AG09319 (cell line): ENCODE results near the gene CRIP1.

Source experiments
- DNase-seq: peaks from one replicate; pipeline ENCODE4 v3.0.0-alpha.2; 2010; ENCODE audit warnings: low read depth; ENCODE audit errors: extremely low read depth
- CTCF ChIP-seq: IDR thresholded peaks from 2 replicates; pipeline ENCODE4 v1.5.1; 2011; ENCODE audit warnings: low read depth, mild to moderate bottlenecking, inconsistent platforms, low read length, moderate library complexity

CRIP1 gene

GRCh38 chr14:105525326-105525725, 38.6 kb downstream of the CRIP1 start:
- no peak for DNase-seq
- TF ChIP-seq CTCF: no peak

GRCh38 chr14:105525861-105526775, 39.4 kb downstream of the CRIP1 start, which contains the start of gene TMEM121:
TMEM121 (plus strand) TSS chr14:105526583; CDS start chr14:105528835, 2,252 bp downstream.
- TF ChIP-seq CTCF: no peak
- no peak for DNase-seq

- TF ChIP-seq CTCF: no peak
- DNase-seq: no peak
These were observed 40.2 kb downstream of the CRIP1 start for GRCh38 chr14:105526776-105527380.

- no peak for TF ChIP-seq CTCF
- no peak for DNase-seq
These were observed 40.7 kb downstream of the CRIP1 start for GRCh38 chr14:105527381-105527825.

- DNase-seq: peak; percentile 28
- peak; percentile 63 for TF ChIP-seq CTCF
These were observed 41.3 kb downstream of the CRIP1 start for GRCh38 chr14:105527826-105528585.

GRCh38 chr14:105528586-105529318, 42.1 kb downstream of the CRIP1 start:
- TF ChIP-seq CTCF: no peak
- DNase-seq: no peak
